Measurements from ENCODE around the gene ARMH3.

Gene ARMH3

GRCh38 chr10:101826852-101827434, 229.0 kb downstream of the ARMH3 start:
- no peak for DNase-seq

GRCh38 chr10:101824736-101825135, 231.2 kb downstream of the ARMH3 start:
- DNase-seq = no peak

GRCh38 chr10:101818872-101819633, 236.9 kb downstream of the ARMH3 start:
- DNase-seq = no peak

GRCh38 chr10:101818119-101818871, 237.7 kb downstream of the ARMH3 start, which contains the start of gene OGA:
OGA (minus strand) TSS chr10:101818444; CDS start chr10:101818022, 422 bp downstream.
- DNase-seq = peak; percentile 97

GRCh38 chr10:101817337-101818118, 238.4 kb downstream of the ARMH3 start:
- no peak for DNase-seq

- no peak for DNase-seq
Measured at GRCh38 chr10:101816913-101817336, 239.0 kb downstream of the ARMH3 start.

- no peak for DNase-seq
Measured at GRCh38 chr10:101816376-101816775, 239.6 kb downstream of the ARMH3 start.

GRCh38 chr10:101814466-101815071, 241.4 kb downstream of the ARMH3 start:
- no peak for DNase-seq

GRCh38 chr10:101812606-101813005, 243.4 kb downstream of the ARMH3 start:
- DNase-seq = no peak

GRCh38 chr10:101807158-101807557, 248.8 kb downstream of the ARMH3 start:
- DNase-seq = no peak

GRCh38 chr10:101803511-101803910, 252.5 kb downstream of the ARMH3 start:
- DNase-seq = no peak

- DNase-seq = no peak
Measured at GRCh38 chr10:101797403-101798059, 258.4 kb downstream of the ARMH3 start.

Measured in NCI-H2227 treated with DMSO at 0.1 percent for 48 hours (cell line).